A673 (cell line): ENCODE results near the gene XRCC4.

Experiments used
- EZH2 ChIP-seq: fragments of 200-600 bp; sonication (generic); IDR thresholded peaks from 2 replicates; pipeline ENCODE4 v1.6.1; 2017; ENCODE audit warnings: borderline replicate concordance, low read depth, mild to moderate bottlenecking, mixed read lengths, antibody characterized with exemption, low read length; ENCODE audit not compliant: poor library complexity, severe bottlenecking
- TF ChIP-seq, protein P1 (sequence below): fragments of 300-800, 200-600 bp; sonication (generic); conservative IDR thresholded peaks from 2 replicates; pipeline ENCODE4 v1.5.1; 2017; ENCODE audit warnings: low read depth, mild to moderate bottlenecking, antibody characterized with exemption, low read length, moderate library complexity, mixed read lengths

DNA sequence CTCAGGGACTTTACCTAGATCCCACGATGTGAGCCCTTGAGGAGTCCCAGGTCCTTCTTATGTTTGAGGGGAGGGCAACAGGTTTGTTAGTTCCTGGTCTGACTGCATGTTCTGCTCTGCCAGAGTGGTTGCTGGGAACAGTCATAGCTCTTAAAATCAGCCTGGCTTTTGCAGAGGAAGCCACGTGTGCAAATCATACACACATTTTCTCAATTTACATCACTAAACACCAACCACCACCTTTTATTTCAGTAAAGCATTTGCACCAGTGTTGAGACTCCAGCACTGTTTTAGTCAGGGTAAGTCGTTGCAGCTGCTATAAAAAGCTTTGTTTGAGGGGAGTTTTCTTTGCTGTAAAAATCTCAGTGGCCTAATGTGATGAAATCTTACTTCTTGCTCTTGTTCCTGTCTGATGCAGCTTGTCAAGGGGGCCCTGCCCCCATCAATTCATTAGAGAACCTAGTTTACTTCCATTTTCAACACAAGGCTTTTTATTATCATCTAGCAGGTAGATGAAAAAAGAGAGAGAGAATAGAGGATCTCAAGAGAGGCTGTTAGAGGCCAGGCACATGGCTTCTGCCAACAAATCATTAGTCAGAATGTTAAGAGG, 323.9 kb downstream of the XRCC4 start:
- no peak for TF ChIP-seq EZH2
- TF ChIP-seq, protein P1, sequence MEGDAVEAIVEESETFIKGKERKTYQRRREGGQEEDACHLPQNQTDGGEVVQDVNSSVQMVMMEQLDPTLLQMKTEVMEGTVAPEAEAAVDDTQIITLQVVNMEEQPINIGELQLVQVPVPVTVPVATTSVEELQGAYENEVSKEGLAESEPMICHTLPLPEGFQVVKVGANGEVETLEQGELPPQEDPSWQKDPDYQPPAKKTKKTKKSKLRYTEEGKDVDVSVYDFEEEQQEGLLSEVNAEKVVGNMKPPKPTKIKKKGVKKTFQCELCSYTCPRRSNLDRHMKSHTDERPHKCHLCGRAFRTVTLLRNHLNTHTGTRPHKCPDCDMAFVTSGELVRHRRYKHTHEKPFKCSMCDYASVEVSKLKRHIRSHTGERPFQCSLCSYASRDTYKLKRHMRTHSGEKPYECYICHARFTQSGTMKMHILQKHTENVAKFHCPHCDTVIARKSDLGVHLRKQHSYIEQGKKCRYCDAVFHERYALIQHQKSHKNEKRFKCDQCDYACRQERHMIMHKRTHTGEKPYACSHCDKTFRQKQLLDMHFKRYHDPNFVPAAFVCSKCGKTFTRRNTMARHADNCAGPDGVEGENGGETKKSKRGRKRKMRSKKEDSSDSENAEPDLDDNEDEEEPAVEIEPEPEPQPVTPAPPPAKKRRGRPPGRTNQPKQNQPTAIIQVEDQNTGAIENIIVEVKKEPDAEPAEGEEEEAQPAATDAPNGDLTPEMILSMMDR, result no peak
